Ovary (tissue), 9 donors: ENCODE results near the gene DNAAF2. TPM values are rescaled to one million over a fixed set of nuclear protein-coding genes. Genes with fewer than 3 reads are reported as not detected.

Experiments
- DNase-seq, 5 donors: peaks; one replicate each; pipeline ENCODE4 v3.0.0-alpha.2; 2019 to 2020
- H3K27ac ChIP-seq, 2 donors: fragments of 200-600 bp; one replicate each; pipeline versions ENCODE4 v1.5.1 to v1.8.0; 2019 to 2022
- H3K27me3 ChIP-seq: fragments of 200-600 bp; one replicate; pipeline ENCODE4 v1.8.0; 2022
- H3K36me3 ChIP-seq: fragments of 200-600 bp; sonication (generic); one replicate; pipeline ENCODE4 v1.5.1; 2019
- H3K4me1 ChIP-seq: one replicate; pipeline ENCODE4 v1.8.1; 2013; ENCODE audit warnings: mild to moderate bottlenecking, moderate library complexity; ENCODE audit not compliant: insufficient read depth
- H3K4me3 ChIP-seq: fragments of 200-600 bp; sonication (generic); one replicate; pipeline ENCODE4 v1.5.1; 2017
- H3K9me3 ChIP-seq, 2 donors: fragments of 200-600 bp in 1 of 2; sonication (generic) in 1 of 2; one replicate each; pipeline versions ENCODE4 v1.5.1 to v1.8.1; 2013 to 2019; ENCODE audit warnings: mild to moderate bottlenecking in 1 of 2, moderate library complexity in 1 of 2
- CTCF ChIP-seq, 3 donors: fragments of 450-650 bp in 2 of 3; fragments of 200-600 bp in 1 of 3; IDR thresholded peaks; one replicate each; pipeline versions ENCODE4 v1.5.1 to v1.8.0; 2016 to 2022; ENCODE audit warnings: antibody characterized with exemption in 3 of 3, mild to moderate bottlenecking in 1 of 3
- EP300 ChIP-seq: sonication (generic); formaldehyde crosslinking; IDR thresholded peaks from one replicate; pipeline ENCODE4 v1.6.1; 2017; ENCODE audit warnings: antibody characterized with exemption
- POLR2A ChIP-seq: fragments of 450-650 bp; IDR thresholded peaks from one replicate; pipeline ENCODE4 v1.6.1; 2017; ENCODE audit warnings: antibody characterized with exemption, mild to moderate bottlenecking, moderate library complexity
- WGBS, 3 donors: extraction: QIAGEN DNeasy Blood & Tissue Kit in 1 of 3; methylation state at CpG; one replicate each; pipeline versions ENCODE4 v1.1.5 to v1.1.7; 2013 to 2017; 5-methylcytosine and 5-hydroxymethylcytosine counted together
- intact Hi-C, 4 donors: fragments of 100-400 bp; cut with DNase I; formaldehyde crosslinking; loops; one replicate each; pipeline versions ENCODE4 v1.11.0 to v1.15.1; 2022 to 2023
- polyA plus RNA-seq, 2 donors: library from polyadenylated mRNA; stranded (reverse); fragments of 200-250 nt in 1 of 2; fragments of 350-450 nt in 1 of 2; fragmentation: Illumina TruSeq in 1 of 2; extraction: RNeasy Lipid Tissue Mini Kit (QIAGEN cat#74804) in 1 of 2; gene quantifications; one replicate each; pipeline ENCODE4 v1.2.3, GENCODE V29; 2013 to 2014
- total RNA-seq, 7 donors: library from RNA; depleted of rRNA in 2 of 7; stranded (reverse); fragments of >200 nt in 2 of 7; fragmentation: NEBNext Ultra II Directional in 3 of 7; extraction: Animal tissue kit (Norgen Biotek cat#: 25700) in 3 of 7; gene quantifications; one replicate each; pipeline versions ENCODE4 v1.1.0 to v1.2.4, GENCODE V29; 2016 to 2023
- donor health status: DM: no; HTN: no; CAD: no; lungs with moderate emphysema.
- donor health status: DM: no; HTN: no; CAD: no.
- donor health status: Bipolar disorder and iron deficiency.
- donor health status: DM: yes; HTN: yes; CAD: no.
- donor health status: DM: no; HTN: no; CAD: no.
- donor health status: DM: yes; HTN: yes; CAD: no.

The DNAAF2 gene
- total and polyA plus RNA-seq, 9 donors, result 3.3 to 19.3 (median 6.6) TPM

GRCh38 chr14:49622022-49622607 is 12.9 kb downstream of the DNAAF2 start:
- no peaks in the 10 kb centered on the region for H3K27me3 ChIP-seq
- H3K9me3 ChIP-seq, result no peaks in the 10 kb centered on the region
- intact Hi-C loops, result no loop called here
- peaks cover 11% of the 10 kb centered on the region for H3K4me1 ChIP-seq
- no peaks in the 10 kb centered on the region for H3K36me3 ChIP-seq
- TF ChIP-seq CTCF (IDR thresholded peaks at IDR 0.05), result no peak
- TF ChIP-seq EP300, result no peak
- no peak for TF ChIP-seq POLR2A
- H3K27ac ChIP-seq, result no peak overlapping the region
- no peak for DNase-seq
- peak overlapping the region; percentile 87 for H3K4me3 ChIP-seq
- 30 to 56% (median 42%) methylated on average over 3 of the region's 3 CpGs for WGBS, 3 donors

GRCh38 chr14:49621114-49621881 is 13.7 kb downstream of the DNAAF2 start:
- intact Hi-C loops, result no loop called here

GRCh38 chr14:49620182-49621113 is 14.6 kb downstream of the DNAAF2 start, which contains the start of the genes MGAT2 and RPL36AL:
MGAT2 (plus strand) TSS chr14:49620799; CDS start chr14:49621269, 470 bp downstream.
RPL36AL (minus strand) TSS chr14:49620626; CDS start chr14:49619104, 1,522 bp downstream.
- 0 to 1% (median 0%) methylated on average over 74 to 85 of the region's 85 CpGs for WGBS, 3 donors

More at GRCh38 chr14:49621114-49621881, 13.7 kb downstream of the DNAAF2 start:
- Histone ChIP-seq H3K9me3 (no peaks in the 10 kb centered on the region), H3K27ac (peak overlapping the region; percentile 66 to 90), H3K27me3 (no peaks in the 10 kb centered on the region), H3K4me3 (peak overlapping the region; percentile 87), H3K4me1 (peaks cover 11% of the 10 kb centered on the region), H3K36me3 (no peaks in the 10 kb centered on the region)
- no peak for TF ChIP-seq POLR2A
- no peak for TF ChIP-seq EP300
- no peak for TF ChIP-seq CTCF (IDR thresholded peaks at IDR 0.05)
- DNase-seq, result peak; percentile 62 to 85 (median 68)
- WGBS, 3 donors, result 2 to 5% (median 2%) methylated on average over 49 to 65 of the region's 65 CpGs

More at GRCh38 chr14:49620182-49621113, 14.6 kb downstream of the DNAAF2 start, which contains the start of the genes MGAT2 and RPL36AL:
- intact Hi-C loops, result no loop called here
- peak; percentile 98 to 99 (median 99) for DNase-seq
- peaks cover 11% of the 10 kb centered on the region for H3K4me1 ChIP-seq
- no peaks in the 10 kb centered on the region for H3K36me3 ChIP-seq
- H3K27me3 ChIP-seq, result no peaks in the 10 kb centered on the region
- H3K9me3 ChIP-seq, result no peaks in the 10 kb centered on the region
- H3K27ac ChIP-seq, result peak within 1 kb of the TSS; percentile 66 to 90
- TF ChIP-seq POLR2A (peak; percentile 90), EP300 (no peak), CTCF (IDR thresholded peaks at IDR 0.05) (peak in 2 of 3 donors; percentile 45 to 63)
- H3K4me3 ChIP-seq, result peak within 1 kb of the TSS; percentile 87
